ENCODE results near the gene SPTBN2. TPM values are rescaled to one million over a fixed set of nuclear protein-coding genes. Genes with fewer than 3 reads are reported as not detected.

SPTBN2 gene
- total and polyA plus RNA-seq, 2 of the 8 experiments (the other 6 are each of a cell fraction or from before 2014, with no cell fraction given) = 19.1 to 69.0 TPM

GRCh38 chr11:66728038-66728692 is 851 bp downstream of the SPTBN2 start:
- peak overlapping the region; percentile 33 for H3K4ac ChIP-seq (replicated peaks; ENCODE audit: insufficient read length, low read depth, low read length)
- H2BK5ac ChIP-seq (ENCODE audit: low read depth, low read length) = peak overlapping the region; percentile 72; the same call in 1 of the 2 replicates
- H3K79me1 ChIP-seq (ENCODE audit: low read depth, low read length) = peaks cover 7% of the 10 kb centered on the region; the same call in 1 of the 2 replicates
- no peak overlapping the region for H3K27ac ChIP-seq (ENCODE audit: low read depth, low read length)
- peaks cover 0 to 32% of the 10 kb centered on the region in 2 experiments; a peak in 3 of 4 replicates for H3K79me2 ChIP-seq (ENCODE audit: control insufficient read depth in 1 of 2, insufficient read depth in 2 of 2, low read length in 2 of 2)
- H3K4me3 ChIP-seq (ENCODE audit: extremely low read depth in 1 of 4, insufficient read depth in 2 of 4, low read depth in 3 of 4, low read length in 4 of 4) = peak overlapping the region; percentile 49 to 76 (median 74)
- H3K18ac ChIP-seq (ENCODE audit: extremely low read depth, low read length) = peak overlapping the region; percentile 53; the same call in 1 of the 2 replicates
- 5% methylated on average over 12 of the region's 114 CpGs; no CpG with 5 or more reads in 1 of the 2 experiments for WGBS, 2 experiments (ENCODE audit: extremely low coverage in 1 of 2, insufficient coverage in 1 of 2, insufficient read length in 1 of 2, insufficient replicate concordance in 2 of 2, low coverage in 1 of 2, low lambda C conversion rate in 2 of 2, missing lambda C conversion rate in 1 of 2)
- H3K9ac ChIP-seq (replicated peaks in 1 of 4; ENCODE audit: extremely low read depth in 1 of 4, low read depth in 3 of 4, low read length in 3 of 4) = peak overlapping the region; percentile 29 to 68 (median 56); a peak in 6 of 7 replicates
- POLR2A ChIA-PET (ENCODE audit: partially characterized antibody) = interaction anchor here (0.7 to 1.9 kb wide), 8 partner anchors 9 to 248 kb away, joined by 3 to 7 read pairs (median 4); partner anchors contain the start of genes DPP3, RBM4B and RCE1
- H4K5ac ChIP-seq (ENCODE audit: insufficient read length, low read depth, low read length) = peak overlapping the region; percentile 50
- H3K4me1 ChIP-seq (replicated peaks in 1 of 4; ENCODE audit: control insufficient read depth in 3 of 4, insufficient read depth in 4 of 4, low read length in 3 of 4) = peaks cover 10 to 24% (median 14%) of the 10 kb centered on the region in 4 experiments; a peak in 6 of 7 replicates
- H2AK5ac ChIP-seq (ENCODE audit: low read depth, low read length) = no peak overlapping the region
- H4K91ac ChIP-seq (replicated peaks; ENCODE audit: insufficient read length, low read length) = no peak overlapping the region
- H4K20me1 ChIP-seq (replicated peaks in 1 of 2; ENCODE audit: control insufficient read depth in 1 of 2, insufficient read depth in 2 of 2, low read length in 2 of 2) = no peaks in the 10 kb centered on the region
- peaks cover 9% of the 10 kb centered on the region for H3K23me2 ChIP-seq (ENCODE audit: low read depth, low read length)
- peak overlapping the region; percentile 98; the same call in 1 of the 2 replicates for H2BK15ac ChIP-seq (ENCODE audit: low read length)
- H3K14ac ChIP-seq (ENCODE audit: insufficient read length) = no peak overlapping the region
- peak overlapping the region; percentile 65 for H2AFZ ChIP-seq (ENCODE audit: low read length)
- DNase-seq (ENCODE audit: low read depth in 1 of 2, low spot score in 2 of 2) (no peak), FAIRE-seq (no peak)
- H3K4me2 ChIP-seq (ENCODE audit: insufficient read depth in 1 of 2, low read depth in 2 of 2, low read length in 2 of 2) = peak overlapping the region; percentile 81 to 94
- peak overlapping the region; percentile 69 for H4K8ac ChIP-seq (ENCODE audit: extremely low read depth, insufficient read depth, low read length)
- no peaks in the 10 kb centered on the region for H3K36me3 ChIP-seq (ENCODE audit: control insufficient read depth in 2 of 4, insufficient read depth in 4 of 4, low read length in 3 of 4)
- no peak overlapping the region for H2BK120ac ChIP-seq (replicated peaks; ENCODE audit: low read depth, low read length)
- CTCF ChIA-PET (ENCODE audit: partially characterized antibody) = interaction anchor here (0.7 to 1.3 kb wide), 4 partner anchors 29 to 166 kb away, joined by 3 to 4 read pairs (median 3); no protein-coding TSS in a partner anchor
- H2BK20ac ChIP-seq (ENCODE audit: low read length) = 0 out of 2 replicates have a peak overlapping the region, but pooled peaks have one; percentile 18
- peaks cover 0 to 27% (median 15%) of the 10 kb centered on the region in 4 experiments; a peak in 6 of 7 replicates for H3K27me3 ChIP-seq (replicated peaks in 1 of 4; ENCODE audit: control insufficient read depth in 3 of 4, extremely low read depth in 1 of 4, insufficient read depth in 3 of 4, low read length in 3 of 4)
- H3K23ac ChIP-seq (ENCODE audit: insufficient read length) = no peak overlapping the region
- TF ChIP-seq KDM4A (IDR thresholded peaks at IDR 0.05; ENCODE audit: low read depth, low read length, severe bottlenecking) (peak; percentile 81), PHF8 (conservative IDR thresholded peaks at IDR 0.05; ENCODE audit: low read depth, low read length) (peak; percentile 11; the same call in 1 of the 2 replicates), RBBP5 (IDR thresholded peaks at IDR 0.05; ENCODE audit: borderline replicate concordance, low read depth, low read length) (no peak; the same call in 1 of the 2 replicates), SRF (IDR thresholded peaks at IDR 0.05; ENCODE audit: low read depth, low read length) (no peak)
- peak overlapping the region; percentile 89; the same call in 1 of the 2 replicates for H2BK12ac ChIP-seq (ENCODE audit: low read depth, low read length)
- no peaks in the 10 kb centered on the region for H3K9me3 ChIP-seq (ENCODE audit: insufficient read depth in 2 of 2, low read depth in 1 of 2, low read length in 1 of 2)
- H3K56ac ChIP-seq (replicated peaks; ENCODE audit: insufficient read length, low read depth, low read length) = no peak overlapping the region

All from H1 (cell line).